ENCODE results near the gene KBTBD12.

KBTBD12 gene

GRCh38 chr3:127884041-127884440 is 31.0 kb upstream of the KBTBD12 start:
- Histone ChIP-seq H3K9me3 (ENCODE audit: insufficient read depth, low read length) (0 out of 2 replicates have a peak, but pooled peaks cover 2% of the 10 kb centered on the region), H3K4me3 (ENCODE audit: insufficient read length, low read depth) (no peak overlapping the region), H3K9ac (ENCODE audit: insufficient read length, low read depth) (no peak overlapping the region), H3K27me3 (ENCODE audit: insufficient read depth, insufficient read length) (no peaks in the 10 kb centered on the region), H3K36me3 (ENCODE audit: insufficient read depth, insufficient read length, low read length) (no peaks in the 10 kb centered on the region), H3K4me1 (ENCODE audit: insufficient read depth, insufficient read length) (no peaks in the 10 kb centered on the region)
- no peak for DNase-seq (ENCODE audit: low read depth, low spot score)
- TF ChIP-seq ZNF274 (IDR thresholded peaks at IDR 0.05; ENCODE audit: low read depth, low read length) (no peak), SUZ12 (IDR thresholded peaks at IDR 0.05; ENCODE audit: extremely low read depth, insufficient read depth, insufficient read length) (no peak), YY1 (IDR thresholded peaks at IDR 0.05; ENCODE audit: insufficient read depth, insufficient read length) (no peak)

DNA sequence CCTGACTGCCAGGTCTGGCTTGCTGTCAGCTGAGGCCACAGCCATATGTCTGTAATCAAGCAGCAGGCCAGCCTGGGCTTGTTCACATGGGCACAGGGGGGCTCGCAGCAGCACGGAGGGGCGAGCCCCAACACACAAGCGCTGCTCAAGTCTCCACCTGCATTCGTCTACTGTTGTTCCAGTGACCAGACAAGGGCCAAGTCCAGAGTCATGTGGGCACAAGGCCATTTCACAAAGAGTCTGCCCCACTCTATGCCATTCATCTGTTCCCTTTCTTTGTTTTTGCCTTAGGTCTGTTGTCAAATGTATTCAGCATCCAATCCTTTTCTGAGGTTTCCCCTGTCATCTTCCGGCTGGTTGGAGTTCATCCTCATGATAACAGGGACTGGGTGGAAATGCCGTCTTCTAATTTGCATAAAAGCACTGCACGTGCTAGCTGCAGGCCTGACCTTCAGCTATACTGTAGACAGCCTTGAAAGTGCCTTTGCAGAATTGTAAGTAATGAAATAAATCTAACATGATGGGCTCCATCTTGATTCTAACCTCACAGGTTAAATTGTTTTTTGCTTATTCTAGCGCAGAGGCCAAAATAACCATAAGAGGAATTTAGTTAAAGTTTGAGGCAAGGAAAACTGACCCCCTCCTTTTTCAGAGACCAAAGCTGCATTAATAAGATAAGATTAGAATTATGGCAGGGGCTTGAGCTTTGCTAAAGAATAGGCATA is 28.6 kb upstream of the KBTBD12 start:
- TF ChIP-seq SUZ12 (IDR thresholded peaks at IDR 0.05; ENCODE audit: extremely low read depth, insufficient read depth, insufficient read length), result no peak
- TF ChIP-seq YY1 (IDR thresholded peaks at IDR 0.05; ENCODE audit: insufficient read depth, insufficient read length), result no peak
- no peak for TF ChIP-seq ZNF274 (IDR thresholded peaks at IDR 0.05; ENCODE audit: low read depth, low read length)
- H3K27me3 ChIP-seq (ENCODE audit: insufficient read depth, insufficient read length), result no peaks in the 10 kb centered on the region
- no peak overlapping the region for H3K4me3 ChIP-seq (ENCODE audit: insufficient read length, low read depth)
- no peak overlapping the region for H3K9ac ChIP-seq (ENCODE audit: insufficient read length, low read depth)
- H3K4me1 ChIP-seq (ENCODE audit: insufficient read depth, insufficient read length), result no peaks in the 10 kb centered on the region
- DNase-seq (ENCODE audit: low read depth, low spot score), result no peak
- no peaks in the 10 kb centered on the region for H3K36me3 ChIP-seq (ENCODE audit: insufficient read depth, insufficient read length, low read length)
- H3K9me3 ChIP-seq (ENCODE audit: insufficient read depth, low read length), result peaks cover 23% of the 10 kb centered on the region; the same call in 1 of the 2 replicates

DNA sequence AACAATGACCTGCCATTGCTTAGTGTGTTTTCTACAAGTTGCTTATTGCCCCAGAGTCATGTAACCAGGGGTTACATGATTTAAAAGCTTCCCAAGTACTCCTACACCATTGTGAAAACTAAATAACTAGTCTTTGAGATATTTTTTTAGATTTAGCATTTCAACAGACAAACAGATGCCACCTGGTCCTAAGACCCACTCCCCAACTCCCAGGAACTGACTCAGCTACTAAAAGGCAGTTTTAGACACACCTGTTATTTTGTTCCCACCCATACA is 28.1 kb upstream of the KBTBD12 start:
- H3K9ac ChIP-seq (ENCODE audit: insufficient read length, low read depth), result no peak overlapping the region
- TF ChIP-seq SUZ12 (IDR thresholded peaks at IDR 0.05; ENCODE audit: extremely low read depth, insufficient read depth, insufficient read length), result no peak
- TF ChIP-seq ZNF274 (IDR thresholded peaks at IDR 0.05; ENCODE audit: low read depth, low read length), result no peak
- TF ChIP-seq YY1 (IDR thresholded peaks at IDR 0.05; ENCODE audit: insufficient read depth, insufficient read length), result no peak

GRCh38 chr3:127887321-127887720 is 27.7 kb upstream of the KBTBD12 start:
- no peaks in the 10 kb centered on the region for H3K4me1 ChIP-seq (ENCODE audit: insufficient read depth, insufficient read length)
- no peaks in the 10 kb centered on the region for H3K36me3 ChIP-seq (ENCODE audit: insufficient read depth, insufficient read length, low read length)
- no peaks in the 10 kb centered on the region for H3K27me3 ChIP-seq (ENCODE audit: insufficient read depth, insufficient read length)
- H3K9me3 ChIP-seq (ENCODE audit: insufficient read depth, low read length), result peaks cover 29% of the 10 kb centered on the region; the same call in 1 of the 2 replicates
- no peak for DNase-seq (ENCODE audit: low read depth, low spot score)
- no peak overlapping the region for H3K9ac ChIP-seq (ENCODE audit: insufficient read length, low read depth)
- no peak overlapping the region for H3K4me3 ChIP-seq (ENCODE audit: insufficient read length, low read depth)
- TF ChIP-seq SUZ12 (IDR thresholded peaks at IDR 0.05; ENCODE audit: extremely low read depth, insufficient read depth, insufficient read length) (no peak), YY1 (IDR thresholded peaks at IDR 0.05; ENCODE audit: insufficient read depth, insufficient read length) (no peak), ZNF274 (IDR thresholded peaks at IDR 0.05; ENCODE audit: low read depth, low read length) (no peak)

More for the DNA sequence above, 28.1 kb upstream of the KBTBD12 start:
- Histone ChIP-seq H3K4me1 (ENCODE audit: insufficient read depth, insufficient read length) (no peaks in the 10 kb centered on the region), H3K4me3 (ENCODE audit: insufficient read length, low read depth) (no peak overlapping the region), H3K9me3 (ENCODE audit: insufficient read depth, low read length) (peaks cover 28% of the 10 kb centered on the region; the same call in 1 of the 2 replicates), H3K36me3 (ENCODE audit: insufficient read depth, insufficient read length, low read length) (no peaks in the 10 kb centered on the region), H3K27me3 (ENCODE audit: insufficient read depth, insufficient read length) (no peaks in the 10 kb centered on the region)
- no peak for DNase-seq (ENCODE audit: low read depth, low spot score)

DNA sequence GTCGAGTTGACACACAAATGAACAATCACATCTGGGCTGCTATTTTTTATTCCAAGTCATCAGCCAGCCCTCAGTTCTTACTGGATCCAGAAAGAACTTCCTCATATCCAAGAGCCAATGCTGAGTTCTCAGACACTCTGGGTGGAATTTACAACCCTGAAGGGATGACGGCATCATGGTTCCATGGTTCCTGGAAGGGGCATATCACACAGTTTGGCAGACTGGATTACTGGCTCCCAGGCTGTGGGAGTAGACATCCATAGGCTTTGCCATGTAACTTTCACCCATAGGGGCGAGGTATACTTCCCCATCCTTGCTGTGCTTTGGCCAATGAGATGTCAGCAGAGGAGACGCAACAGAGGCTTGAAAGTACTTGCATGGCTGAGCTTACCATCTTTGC is 26.9 kb upstream of the KBTBD12 start:
- peaks cover 29% of the 10 kb centered on the region; the same call in 1 of the 2 replicates for H3K9me3 ChIP-seq (ENCODE audit: insufficient read depth, low read length)
- no peak overlapping the region for H3K9ac ChIP-seq (ENCODE audit: insufficient read length, low read depth)
- no peak for DNase-seq (ENCODE audit: low read depth, low spot score)
- no peaks in the 10 kb centered on the region for H3K36me3 ChIP-seq (ENCODE audit: insufficient read depth, insufficient read length, low read length)
- TF ChIP-seq YY1 (IDR thresholded peaks at IDR 0.05; ENCODE audit: insufficient read depth, insufficient read length), result no peak
- TF ChIP-seq SUZ12 (IDR thresholded peaks at IDR 0.05; ENCODE audit: extremely low read depth, insufficient read depth, insufficient read length), result no peak
- TF ChIP-seq ZNF274 (IDR thresholded peaks at IDR 0.05; ENCODE audit: low read depth, low read length), result no peak
- H3K27me3 ChIP-seq (ENCODE audit: insufficient read depth, insufficient read length), result no peaks in the 10 kb centered on the region
- no peaks in the 10 kb centered on the region for H3K4me1 ChIP-seq (ENCODE audit: insufficient read depth, insufficient read length)
- H3K4me3 ChIP-seq (ENCODE audit: insufficient read length, low read depth), result no peak overlapping the region

DNA sequence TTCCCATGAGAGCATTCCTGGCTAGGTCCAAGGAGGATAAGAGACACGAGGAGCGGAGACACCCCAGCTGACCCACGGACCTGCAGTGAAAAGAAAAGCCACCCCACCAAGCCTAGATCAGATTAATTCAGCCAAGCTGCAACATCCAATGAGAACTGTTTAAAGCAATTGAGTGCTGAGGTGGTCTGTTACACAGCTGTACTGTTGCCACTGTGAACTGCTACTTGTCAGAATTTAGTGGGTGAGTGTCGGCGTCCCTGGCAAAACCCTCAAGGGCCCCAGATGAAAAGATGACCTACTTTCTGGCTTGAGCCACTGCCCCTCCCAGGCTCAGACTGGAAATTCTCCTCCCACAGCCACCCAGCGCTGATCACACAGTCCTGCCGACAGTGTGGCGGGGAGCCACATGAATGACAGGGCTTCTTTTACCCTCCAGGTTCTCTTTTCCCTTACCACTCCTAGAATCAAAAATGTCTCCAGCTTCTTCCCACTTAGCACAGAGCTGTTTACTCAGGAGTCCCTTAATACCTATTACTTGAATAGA is 26.4 kb upstream of the KBTBD12 start:
- no peaks in the 10 kb centered on the region for H3K36me3 ChIP-seq (ENCODE audit: insufficient read depth, insufficient read length, low read length)
- no peaks in the 10 kb centered on the region for H3K27me3 ChIP-seq (ENCODE audit: insufficient read depth, insufficient read length)
- no peak for DNase-seq (ENCODE audit: low read depth, low spot score)
- H3K4me1 ChIP-seq (ENCODE audit: insufficient read depth, insufficient read length), result no peaks in the 10 kb centered on the region
- H3K9ac ChIP-seq (ENCODE audit: insufficient read length, low read depth), result no peak overlapping the region
- no peak overlapping the region for H3K4me3 ChIP-seq (ENCODE audit: insufficient read length, low read depth)
- peaks cover 29% of the 10 kb centered on the region; the same call in 1 of the 2 replicates for H3K9me3 ChIP-seq (ENCODE audit: insufficient read depth, low read length)
- TF ChIP-seq SUZ12 (IDR thresholded peaks at IDR 0.05; ENCODE audit: extremely low read depth, insufficient read depth, insufficient read length), result no peak

DNA sequence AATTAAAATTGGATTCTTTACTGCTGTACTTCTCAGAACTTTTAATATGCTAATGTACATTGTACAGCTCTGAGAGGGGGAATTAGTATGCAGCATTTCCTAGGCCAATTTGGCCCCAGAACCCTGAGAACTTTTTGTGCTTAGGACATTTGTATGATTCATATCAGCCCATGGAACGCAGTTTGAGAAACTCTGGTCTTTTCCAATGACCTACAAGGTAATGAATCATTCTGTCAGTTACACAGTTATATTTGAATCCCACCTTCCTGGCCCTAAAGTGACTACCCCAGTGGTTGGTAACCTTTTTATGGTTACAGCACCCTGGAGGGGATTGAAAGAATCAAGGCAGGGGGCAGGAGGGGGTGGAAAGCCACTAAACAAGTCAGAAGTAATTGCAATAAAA is 25.6 kb upstream of the KBTBD12 start:
- Histone ChIP-seq H3K9ac (ENCODE audit: insufficient read length, low read depth) (no peak overlapping the region), H3K36me3 (ENCODE audit: insufficient read depth, insufficient read length, low read length) (no peaks in the 10 kb centered on the region)
- no peak for DNase-seq (ENCODE audit: low read depth, low spot score)

More for the DNA sequence above, 25.6 kb upstream of the KBTBD12 start:
- TF ChIP-seq ZNF274 (IDR thresholded peaks at IDR 0.05; ENCODE audit: low read depth, low read length), result no peak
- Histone ChIP-seq H3K4me3 (ENCODE audit: insufficient read length, low read depth) (no peak overlapping the region), H3K4me1 (ENCODE audit: insufficient read depth, insufficient read length) (no peaks in the 10 kb centered on the region), H3K9me3 (ENCODE audit: insufficient read depth, low read length) (peaks cover 29% of the 10 kb centered on the region; the same call in 1 of the 2 replicates), H3K27me3 (ENCODE audit: insufficient read depth, insufficient read length) (no peaks in the 10 kb centered on the region)

Data from NT2/D1 (cell line).